ENCODE measurements around the gene H2BK1.

- TF ChIP-seq EP300 (IDR thresholded peaks at IDR 0.05; ENCODE audit: borderline replicate concordance) (no peak), REST (IDR thresholded peaks at IDR 0.05; ENCODE audit: low read depth) (no peak), CREB1 (IDR thresholded peaks at IDR 0.05; ENCODE audit: low read depth) (no peak)
Observed at GRCh38 chr7:151250181-151251132, 40.2 kb upstream of the H2BK1 start.

Data from Ishikawa (cell line).